SK-N-SH (cell line): Measurements from ENCODE around the gene ITGB3BP. TPM values are rescaled to one million over a fixed set of nuclear protein-coding genes. Genes with fewer than 3 reads are reported as not detected.

ENCODE experiments used
- CTCF ChIA-PET: fragments of 300-600, 350-600 bp; formaldehyde crosslinking; extraction: SDS; loops from one replicate; lab custom pipeline; 2021; lab: Yijun Ruan, JAX
- POLR2A ChIA-PET: fragments of 350-600 bp; sonication (Branson Sonifier 250); formaldehyde crosslinking; extraction: SDS; loops from one replicate; lab custom pipeline; 2020; ENCODE audit warnings: antibody characterized with exemption, inconsistent platforms; lab: Yijun Ruan, JAX
- DNase-seq: peaks from one replicate; pipeline ENCODE4 v3.0.0; 2012
- H2AFZ ChIP-seq: fragments of 200-600 bp; sonication (generic); 2 replicates; pipeline ENCODE4 v1.8.1; 2016; ENCODE audit warnings: antibody characterized with exemption, mild to moderate bottlenecking, low read depth
- H3F3A ChIP-seq: fragments of 200-600 bp; sonication (generic); replicated peaks from 2 replicates; pipeline ENCODE3; 2016; ENCODE audit warnings: antibody characterized with exemption, mild to moderate bottlenecking; ENCODE audit not compliant: insufficient read depth
- H3K27ac ChIP-seq, 2 experiments: fragments of 200-500 bp in 1 of 2; fragments of 200-600 bp in 1 of 2; sonication (Bioruptor generic) in 1 of 2; sonication (generic), shearing (Covaris generic) in 1 of 2; 2 replicates each; pipeline versions ENCODE4 v1.5.1 to v1.6.1; 2014 to 2016; ENCODE audit warnings: low read depth in 2 of 2, inconsistent platforms in 1 of 2, low read length in 1 of 2, mild to moderate bottlenecking in 1 of 2, mixed read lengths in 1 of 2
- H3K27me3 ChIP-seq: fragments of 200-600 bp; sonication (generic), shearing (Covaris generic); 2 replicates; pipeline ENCODE4 v1.6.1; 2016; ENCODE audit warnings: mixed run types; ENCODE audit not compliant: insufficient read depth
- H3K36me3 ChIP-seq, 2 experiments: fragments of 200-500 bp in 1 of 2; fragments of 200-600 bp in 1 of 2; sonication (Bioruptor generic) in 1 of 2; sonication (generic) in 1 of 2; replicated peaks in 1 of 2; 2 replicates each; pipeline versions ENCODE3 to v1.5.1; 2014 to 2016; ENCODE audit warnings: low read length in 1 of 2, mild to moderate bottlenecking in 1 of 2; ENCODE audit not compliant: insufficient read depth in 2 of 2, control insufficient read depth in 1 of 2
- H3K4me1 ChIP-seq, 2 experiments: fragments of 200-500 bp in 1 of 2; fragments of 200-600 bp in 1 of 2; sonication (Bioruptor generic) in 1 of 2; sonication (generic), shearing (Covaris generic) in 1 of 2; 2 replicates each; pipeline versions ENCODE4 v1.5.1 to v1.6.1; 2014 to 2016; ENCODE audit warnings: low read depth in 1 of 2, low read length in 1 of 2, mixed run types in 1 of 2; ENCODE audit not compliant: insufficient read depth in 2 of 2, control insufficient read depth in 1 of 2
- H3K4me2 ChIP-seq: fragments of 200-600 bp; sonication (generic), shearing (Covaris generic); 2 replicates; pipeline ENCODE4 v1.6.1; 2017; ENCODE audit warnings: mixed run types
- H3K4me3 ChIP-seq, 2 experiments: fragments of 200-500 bp in 1 of 2; fragments of 200-600 bp in 1 of 2; sonication (Bioruptor generic) in 1 of 2; sonication (generic), shearing (Covaris generic) in 1 of 2; 2 replicates each; pipeline versions ENCODE4 v1.5.1 to v1.8.1; 2014 to 2016; ENCODE audit warnings: low read depth in 2 of 2, inconsistent platforms in 1 of 2, low read length in 1 of 2, mild to moderate bottlenecking in 1 of 2, mixed read lengths in 1 of 2, moderate library complexity in 1 of 2
- H3K79me2 ChIP-seq: fragments of 200-600 bp; sonication (generic); 2 replicates; pipeline ENCODE4 v1.8.1; 2017; ENCODE audit warnings: mild to moderate bottlenecking; ENCODE audit not compliant: insufficient read depth
- H3K9ac ChIP-seq: fragments of 200-600 bp; sonication (generic); 2 replicates; pipeline ENCODE4 v1.6.1; 2017; ENCODE audit warnings: mixed run types
- H3K9me2 ChIP-seq: fragments of 200-600 bp; sonication (generic); 2 replicates; pipeline ENCODE4 v1.6.1; 2017; ENCODE audit warnings: mixed run types
- H3K9me3 ChIP-seq: fragments of 200-600 bp; sonication (generic); 2 replicates; pipeline ENCODE4 v1.6.1; 2017; ENCODE audit warnings: mixed run types, mild to moderate bottlenecking, moderate library complexity
- H4K20me1 ChIP-seq: fragments of 200-600 bp; sonication (generic); 2 replicates; pipeline ENCODE4 v1.6.1; 2017; ENCODE audit warnings: mild to moderate bottlenecking, mixed run types; ENCODE audit not compliant: insufficient read depth
- ELF1 ChIP-seq: IDR thresholded peaks from 2 replicates; pipeline ENCODE4 v1.4.0; 2012
- EP300 ChIP-seq, 2 experiments: IDR thresholded peaks; 2 replicates each; pipeline versions ENCODE4 v1.4.0 to v1.6.1; 2012; ENCODE audit warnings: borderline replicate concordance in 1 of 2, low read depth in 1 of 2, low read length in 1 of 2
- FOSL2 ChIP-seq: IDR thresholded peaks from 2 replicates; pipeline ENCODE4 v1.4.0; 2012; ENCODE audit warnings: low read depth, mild to moderate bottlenecking, moderate library complexity, borderline replicate concordance
- FOXJ3 ChIP-seq: sonication (generic); formaldehyde crosslinking; IDR thresholded peaks from 2 replicates; pipeline ENCODE4 v1.5.1; 2020; ENCODE audit warnings: mild to moderate bottlenecking, missing genetic modification reagents
- FOXM1 ChIP-seq: IDR thresholded peaks from 2 replicates; pipeline ENCODE4 v1.4.0; 2012; ENCODE audit warnings: low read depth, mild to moderate bottlenecking
- GATA2 ChIP-seq: sonication (generic); formaldehyde crosslinking; IDR thresholded peaks from 2 replicates; pipeline ENCODE4 v1.5.0; 2020; ENCODE audit warnings: mild to moderate bottlenecking, missing genetic modification reagents
- IRF3 ChIP-seq: fragments of 150-350 bp; IDR thresholded peaks from 2 replicates; pipeline ENCODE4 v1.6.1; 2016; ENCODE audit warnings: mild to moderate bottlenecking, low read depth, low read length
- JUND ChIP-seq: IDR thresholded peaks from 2 replicates; pipeline ENCODE4 v1.4.0; 2012
- MAX ChIP-seq: IDR thresholded peaks from 2 replicates; pipeline ENCODE4 v1.4.0; 2012; ENCODE audit warnings: low read depth
- MEF2A ChIP-seq: IDR thresholded peaks from 2 replicates; pipeline ENCODE4 v1.4.0; 2012; ENCODE audit warnings: low read depth, borderline replicate concordance
- NFIC ChIP-seq: IDR thresholded peaks from 2 replicates; pipeline ENCODE4 v1.4.0; 2012; ENCODE audit warnings: borderline replicate concordance
- NRF1 ChIP-seq: IDR thresholded peaks from 2 replicates; pipeline ENCODE4 v1.6.1; 2012; ENCODE audit warnings: low read depth, mild to moderate bottlenecking, low read length
- RXRA ChIP-seq: IDR thresholded peaks from 2 replicates; pipeline ENCODE4 v1.4.0; 2012; ENCODE audit warnings: low read depth, mild to moderate bottlenecking, borderline replicate concordance
- SIN3A ChIP-seq: IDR thresholded peaks from 2 replicates; pipeline ENCODE4 v1.6.1; 2012; ENCODE audit warnings: low read depth, mild to moderate bottlenecking, low read length, moderate library complexity, borderline replicate concordance
- SMC3 ChIP-seq: IDR thresholded peaks from 2 replicates; pipeline ENCODE4 v1.6.1; 2012; ENCODE audit warnings: low read depth, low read length, improper control_type of control experiment
- TEAD4 ChIP-seq: IDR thresholded peaks from 2 replicates; pipeline ENCODE4 v1.4.0; 2012; ENCODE audit warnings: mild to moderate bottlenecking, borderline replicate concordance; ENCODE audit not compliant: insufficient read depth
- USF2 ChIP-seq: fragments of 150-350 bp; IDR thresholded peaks from 2 replicates; pipeline ENCODE4 v1.6.1; 2017; ENCODE audit warnings: antibody characterized with exemption, low read length, low read depth, borderline replicate concordance
- YY1 ChIP-seq: IDR thresholded peaks from 2 replicates; pipeline ENCODE4 v1.4.0; 2012; ENCODE audit warnings: low read depth, mild to moderate bottlenecking
- WGBS: methylation state at CpG from one replicate; pipeline ENCODE4 v1.1.6; 2017; ENCODE audit warnings: low lambda C conversion rate; 5-methylcytosine and 5-hydroxymethylcytosine counted together
- polyA plus RNA-seq, 3 experiments: library from polyadenylated mRNA; depleted of rRNA; stranded (reverse); fragments of >200 nt; gene quantifications; 2 replicates each; pipeline ENCODE4 v1.2.3, GENCODE V29; 2012
- TF ChIP-seq, protein P1 (sequence below): IDR thresholded peaks from 2 replicates; pipeline ENCODE4 v1.4.0; 2012; ENCODE audit warnings: low read depth, borderline replicate concordance
- TF ChIP-seq, protein P2 (sequence below): fragments of 200-600 bp; sonication (generic); IDR thresholded peaks from 2 replicates; pipeline ENCODE4 v1.6.1; 2017; ENCODE audit warnings: antibody characterized with exemption, mild to moderate bottlenecking, moderate library complexity

ITGB3BP gene
- polyA plus RNA-seq, 1 of the 3 experiments (the other 2 are of a cell fraction), result 9.9 TPM

DNA sequence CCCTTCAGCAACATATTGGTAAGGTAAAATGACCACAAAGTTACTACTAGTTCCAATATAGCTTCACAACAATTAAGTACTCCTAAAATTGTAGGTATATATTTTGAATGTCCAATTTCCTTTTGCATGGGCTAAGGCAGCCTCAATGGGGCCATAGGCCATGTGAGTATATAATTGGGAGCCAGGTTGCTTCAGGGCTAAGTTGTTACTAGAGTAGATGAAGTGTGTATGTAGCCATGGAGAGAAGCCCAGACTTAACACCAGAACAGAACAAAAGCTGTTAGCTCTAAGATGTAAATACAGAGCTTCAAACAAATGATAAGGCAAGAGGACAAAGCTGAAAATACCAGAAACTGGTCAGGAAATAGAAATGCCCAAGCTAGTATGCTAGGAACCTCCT, 16.2 kb downstream of the ITGB3BP start:
- Histone ChIP-seq H3K4me3 (no peak overlapping the region), H4K20me1 (no peaks in the 10 kb centered on the region), H3K27me3 (no peaks in the 10 kb centered on the region), H3K79me2 (0 out of 2 replicates have a peak, but pooled peaks cover 2% of the 10 kb centered on the region), H3K9me3 (no peaks in the 10 kb centered on the region), H3K27ac (no peak overlapping the region), H3K36me3 (peaks cover 15 to 31% of the 10 kb centered on the region in 2 experiments), H3K9me2 (no peaks in the 10 kb centered on the region)
- POLR2A ChIA-PET, result no interaction called here
- DNase-seq, result no peak
- TF ChIP-seq RXRA (no peak), ELF1 (no peak), FOXJ3 (CRISPR knock-in tag) (no peak), MAX (no peak), SIN3A (no peak), NRF1 (no peak), EP300 (IDR thresholded peaks at IDR 0.05; ENCODE audit: borderline replicate concordance in 1 of 2, low read depth in 1 of 2, low read length in 1 of 2) (no peak), JUND (no peak), YY1 (no peak), FOXM1 (no peak), TEAD4 (no peak), NFIC (no peak), FOSL2 (no peak), MEF2A (no peak)
- TF ChIP-seq, protein P1, sequence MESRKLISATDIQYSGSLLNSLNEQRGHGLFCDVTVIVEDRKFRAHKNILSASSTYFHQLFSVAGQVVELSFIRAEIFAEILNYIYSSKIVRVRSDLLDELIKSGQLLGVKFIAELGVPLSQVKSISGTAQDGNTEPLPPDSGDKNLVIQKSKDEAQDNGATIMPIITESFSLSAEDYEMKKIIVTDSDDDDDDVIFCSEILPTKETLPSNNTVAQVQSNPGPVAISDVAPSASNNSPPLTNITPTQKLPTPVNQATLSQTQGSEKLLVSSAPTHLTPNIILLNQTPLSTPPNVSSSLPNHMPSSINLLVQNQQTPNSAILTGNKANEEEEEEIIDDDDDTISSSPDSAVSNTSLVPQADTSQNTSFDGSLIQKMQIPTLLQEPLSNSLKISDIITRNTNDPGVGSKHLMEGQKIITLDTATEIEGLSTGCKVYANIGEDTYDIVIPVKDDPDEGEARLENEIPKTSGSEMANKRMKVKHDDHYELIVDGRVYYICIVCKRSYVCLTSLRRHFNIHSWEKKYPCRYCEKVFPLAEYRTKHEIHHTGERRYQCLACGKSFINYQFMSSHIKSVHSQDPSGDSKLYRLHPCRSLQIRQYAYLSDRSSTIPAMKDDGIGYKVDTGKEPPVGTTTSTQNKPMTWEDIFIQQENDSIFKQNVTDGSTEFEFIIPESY, result no peak
- TF ChIP-seq, all 33 proteins: peak for 0
- H3K4me1 ChIP-seq, result no peaks in the 10 kb centered on the region
- H3K9ac ChIP-seq, result no peak overlapping the region
- H3K4me2 ChIP-seq, result no peak overlapping the region
- H3F3A ChIP-seq, result no peaks in the 10 kb centered on the region
- H2AFZ ChIP-seq, result no peak overlapping the region
- CTCF ChIA-PET, result interaction anchor here (0.9 to 1.1 kb wide), 2 partner anchors 18 to 180 kb away, joined by 3 read pairs; no protein-coding TSS in a partner anchor

DNA sequence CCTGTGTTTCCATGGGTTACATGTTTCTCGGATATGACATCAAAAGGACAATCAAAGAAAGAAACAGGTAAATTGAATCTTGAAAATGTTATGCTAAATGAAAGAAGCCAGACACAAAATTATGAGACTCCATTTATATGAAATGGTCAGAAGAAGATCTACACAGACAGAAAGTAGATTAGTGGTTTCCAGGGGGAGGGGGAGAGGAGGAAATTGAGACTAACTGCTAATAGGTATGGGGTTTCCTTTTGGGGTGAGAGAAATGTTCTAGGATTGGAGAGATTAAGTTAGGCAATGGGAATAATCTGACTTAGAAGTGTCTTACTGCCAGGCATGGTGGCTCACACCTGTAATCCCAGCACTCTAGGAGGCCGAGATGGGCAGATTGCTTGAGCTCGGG, 21.8 kb downstream of the ITGB3BP start:
- ChIA-PET CTCF (no interaction called here), POLR2A (no interaction called here)
- Histone ChIP-seq H2AFZ (no peak overlapping the region), H3K4me1 (no peaks in the 10 kb centered on the region), H3K9me3 (peaks cover 3% of the 10 kb centered on the region; the same call in 1 of the 2 replicates), H3K4me3 (no peak overlapping the region), H3K27me3 (no peaks in the 10 kb centered on the region), H3K4me2 (no peak overlapping the region), H3K9ac (no peak overlapping the region), H3K27ac (no peak overlapping the region), H3K79me2 (no peaks in the 10 kb centered on the region), H3K9me2 (no peaks in the 10 kb centered on the region), H4K20me1 (no peaks in the 10 kb centered on the region), H3F3A (no peaks in the 10 kb centered on the region), H3K36me3 (peaks cover 0 to 15% of the 10 kb centered on the region in 2 experiments)
- TF ChIP-seq, protein P2, sequence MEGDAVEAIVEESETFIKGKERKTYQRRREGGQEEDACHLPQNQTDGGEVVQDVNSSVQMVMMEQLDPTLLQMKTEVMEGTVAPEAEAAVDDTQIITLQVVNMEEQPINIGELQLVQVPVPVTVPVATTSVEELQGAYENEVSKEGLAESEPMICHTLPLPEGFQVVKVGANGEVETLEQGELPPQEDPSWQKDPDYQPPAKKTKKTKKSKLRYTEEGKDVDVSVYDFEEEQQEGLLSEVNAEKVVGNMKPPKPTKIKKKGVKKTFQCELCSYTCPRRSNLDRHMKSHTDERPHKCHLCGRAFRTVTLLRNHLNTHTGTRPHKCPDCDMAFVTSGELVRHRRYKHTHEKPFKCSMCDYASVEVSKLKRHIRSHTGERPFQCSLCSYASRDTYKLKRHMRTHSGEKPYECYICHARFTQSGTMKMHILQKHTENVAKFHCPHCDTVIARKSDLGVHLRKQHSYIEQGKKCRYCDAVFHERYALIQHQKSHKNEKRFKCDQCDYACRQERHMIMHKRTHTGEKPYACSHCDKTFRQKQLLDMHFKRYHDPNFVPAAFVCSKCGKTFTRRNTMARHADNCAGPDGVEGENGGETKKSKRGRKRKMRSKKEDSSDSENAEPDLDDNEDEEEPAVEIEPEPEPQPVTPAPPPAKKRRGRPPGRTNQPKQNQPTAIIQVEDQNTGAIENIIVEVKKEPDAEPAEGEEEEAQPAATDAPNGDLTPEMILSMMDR, result no peak
- TF ChIP-seq SMC3 (no peak), IRF3 (no peak), USF2 (no peak), TEAD4 (no peak), GATA2 (CRISPR knock-in tag) (no peak), FOXJ3 (CRISPR knock-in tag) (no peak)
- no peak for DNase-seq
- 94% methylated on average over 3 of the region's 3 CpGs for WGBS
